Mesenteric fat pad (tissue), 1 donor: ENCODE data around the gene GAP43. TPM values are rescaled to one million over a fixed set of nuclear protein-coding genes. Genes with fewer than 3 reads are reported as not detected.
"Not testable (repeated sequence)": the region's sequence is repeated elsewhere in the genome, so short reads cannot be mapped to it uniquely, and the experiment has no call there.

Experiments
- DNase-seq: peaks from one replicate; pipeline ENCODE4 v3.0.0-alpha.2; 2020; ENCODE audit warnings: low spot score
- total RNA-seq: library from RNA; stranded (reverse); fragmentation: NEBNext Ultra II Directional; extraction: Animal tissue kit (Norgen Biotek cat#: 25700); gene quantifications from one replicate; pipeline ENCODE4 v1.2.1, GENCODE V29; 2021
- donor health status: DM: yes; HTN: yes; CAD: no.

Gene GAP43
- total RNA-seq, 1 donor from 2014 or later: not detected

GRCh38 chr3:115695090-115695489, 71.8 kb downstream of the GAP43 start:
- DNase-seq: no peak

- DNase-seq: no peak
Measured at GRCh38 chr3:115697263-115698053, 74.1 kb downstream of the GAP43 start.

GRCh38 chr3:115698851-115699591, 75.7 kb downstream of the GAP43 start:
- DNase-seq: no peak

- no peak for DNase-seq
Measured at GRCh38 chr3:115699706-115700105, 76.4 kb downstream of the GAP43 start.

GRCh38 chr3:115702598-115702997, 79.3 kb downstream of the GAP43 start:
- no peak for DNase-seq

- DNase-seq: no peak
Measured at GRCh38 chr3:115704661-115705338, 81.5 kb downstream of the GAP43 start.

GRCh38 chr3:115706311-115706829, 83.1 kb downstream of the GAP43 start:
- DNase-seq: no peak

- DNase-seq: no peak
Measured at GRCh38 chr3:115708540-115708939, 85.2 kb downstream of the GAP43 start.

- no peak for DNase-seq
Measured at GRCh38 chr3:115709093-115709492, 85.8 kb downstream of the GAP43 start.

- DNase-seq: no peak
Measured at GRCh38 chr3:115709931-115710330, 86.6 kb downstream of the GAP43 start.

GRCh38 chr3:115710799-115711198, 87.5 kb downstream of the GAP43 start:
- DNase-seq: no peak

- no peak for DNase-seq
Measured at GRCh38 chr3:115712871-115713270, 89.6 kb downstream of the GAP43 start.

- DNase-seq: no peak
Measured at GRCh38 chr3:115713284-115713683, 90.0 kb downstream of the GAP43 start.

- no peak for DNase-seq
Measured at GRCh38 chr3:115715241-115715745, 92.0 kb downstream of the GAP43 start.

GRCh38 chr3:115720983-115721382, 97.7 kb downstream of the GAP43 start:
- no peak for DNase-seq

- no peak for DNase-seq
Measured at GRCh38 chr3:115725800-115726199, 102.5 kb downstream of the GAP43 start.

- no peak for DNase-seq
Measured at GRCh38 chr3:115727135-115727534, 103.8 kb downstream of the GAP43 start.

- DNase-seq: no peak
Measured at GRCh38 chr3:115728013-115728412, 104.7 kb downstream of the GAP43 start.

- DNase-seq: not testable (repeated sequence)
Measured at GRCh38 chr3:115736341-115736740, 113.0 kb downstream of the GAP43 start.

GRCh38 chr3:115741650-115742049, 118.3 kb downstream of the GAP43 start:
- no peak for DNase-seq

- not testable (repeated sequence) for DNase-seq
Measured at GRCh38 chr3:115744516-115744915, 121.2 kb downstream of the GAP43 start.

GRCh38 chr3:115752978-115753377, 129.7 kb downstream of the GAP43 start:
- not testable (repeated sequence) for DNase-seq
